Keratinocyte (primary cell): ENCODE measurements around the gene EIF3A. TPM values are rescaled to one million over a fixed set of nuclear protein-coding genes. Genes with fewer than 3 reads are reported as not detected.

Source experiments
- DNase-seq: peaks from one replicate; pipeline ENCODE4 v3.0.0-alpha.2; 2011; ENCODE audit warnings: low read depth, missing footprints, low spot score
- FAIRE-seq: peaks from 2 replicates; lab custom pipeline; 2011; peaks lifted over from hg19 to GRCh38; lab: Jason Lieb, UNC
- H2AFZ ChIP-seq: 2 replicates; pipeline ENCODE4 v1.6.0; 2012; ENCODE audit warnings: low read length, control low read depth, inconsistent platforms; ENCODE audit not compliant: control insufficient read depth
- H3K27ac ChIP-seq: 2 replicates; pipeline ENCODE4 v1.5.1; 2011; ENCODE audit warnings: low read length; ENCODE audit not compliant: control insufficient read depth, insufficient read depth
- H3K27me3 ChIP-seq: 3 replicates; pipeline ENCODE4 v1.6.0; 2011; ENCODE audit warnings: low read length; ENCODE audit not compliant: control insufficient read depth, insufficient read depth; ENCODE audit errors: extremely low read depth
- H3K36me3 ChIP-seq, 2 experiments: 2 replicates in 1 of 2; 3 replicates in 1 of 2; pipeline ENCODE4 v1.5.1; 2011; ENCODE audit warnings: low read length in 2 of 2, mild to moderate bottlenecking in 1 of 2; ENCODE audit not compliant: control insufficient read depth in 2 of 2, insufficient read depth in 2 of 2; ENCODE audit errors: extremely low read depth in 1 of 2
- H3K4me1 ChIP-seq: 3 replicates; pipeline ENCODE4 v1.5.1; 2011; ENCODE audit warnings: low read length; ENCODE audit not compliant: control insufficient read depth, insufficient read depth; ENCODE audit errors: extremely low read depth
- H3K4me2 ChIP-seq: 3 replicates; pipeline ENCODE4 v1.6.0; 2011; ENCODE audit warnings: low read depth, low read length; ENCODE audit not compliant: control insufficient read depth, insufficient read depth; ENCODE audit errors: extremely low read depth
- H3K4me3 ChIP-seq, 3 experiments: fragments of 200-600 bp in 1 of 3; sonication (generic) in 1 of 3; 2 replicates in 2 of 3; 3 replicates in 1 of 3; pipeline ENCODE4 v1.5.1; 2011 to 2016; ENCODE audit warnings: low read length in 3 of 3, mild to moderate bottlenecking in 3 of 3, control low read depth in 2 of 3, inconsistent platforms in 1 of 3, low read depth in 1 of 3, mixed read lengths in 1 of 3, mixed run types in 1 of 3, moderate library complexity in 1 of 3; ENCODE audit not compliant: control insufficient read depth in 2 of 3, insufficient read depth in 2 of 3; ENCODE audit errors: extremely low read depth in 1 of 3
- H3K79me2 ChIP-seq: 2 replicates; pipeline ENCODE4 v1.6.0; 2012; ENCODE audit warnings: low read length; ENCODE audit not compliant: control insufficient read depth, insufficient read depth
- H3K9ac ChIP-seq: 3 replicates; pipeline ENCODE4 v1.6.0; 2011; ENCODE audit warnings: low read length; ENCODE audit not compliant: control insufficient read depth, insufficient read depth; ENCODE audit errors: extremely low read depth
- H3K9me1 ChIP-seq: 3 replicates; pipeline ENCODE4 v1.6.0; 2011; ENCODE audit warnings: low read length; ENCODE audit not compliant: control insufficient read depth, insufficient read depth; ENCODE audit errors: extremely low read depth
- H3K9me3 ChIP-seq: 2 replicates; pipeline ENCODE4 v1.5.1; 2012; ENCODE audit warnings: low read depth, low read length; ENCODE audit not compliant: control insufficient read depth
- H4K20me1 ChIP-seq: 3 replicates; pipeline ENCODE4 v1.6.0; 2011; ENCODE audit warnings: low read length; ENCODE audit not compliant: control insufficient read depth, insufficient read depth; ENCODE audit errors: extremely low read depth
- CTCF ChIP-seq, 3 experiments: IDR thresholded peaks in 1 of 3; conservative IDR thresholded peaks in 1 of 3; optimal IDR thresholded peaks in 1 of 3; 2 replicates in 2 of 3; 3 replicates in 1 of 3; pipeline versions ENCODE3 to v1.5.1; 2011; ENCODE audit warnings: low read length in 3 of 3, mild to moderate bottlenecking in 3 of 3, moderate library complexity in 2 of 3, control low read depth in 1 of 3, inconsistent platforms in 1 of 3; ENCODE audit not compliant: insufficient read depth in 2 of 3; ENCODE audit errors: extremely low read depth in 1 of 3
- EZH2 ChIP-seq: IDR thresholded peaks from one replicate; pipeline ENCODE4 v1.6.1; 2012; ENCODE audit warnings: inconsistent platforms, mild to moderate bottlenecking, low read length, moderate library complexity
- dilution Hi-C: fragments of 300-500 bp; cut with MboI; formaldehyde crosslinking; loops from one replicate; pipeline ENCODE4 v1.7.0; 2020; ENCODE audit warnings: low sequenced_read_pairs; ENCODE audit not compliant: extremely low pct_ligation_motif_present
- polyA plus RNA-seq, 5 experiments: library from polyadenylated mRNA; depleted of rRNA in 3 of 5; stranded (reverse) in 3 of 5; stranded (forward) in 1 of 5; unstranded in 1 of 5; fragments of >200 nt; gene quantifications; 1 replicate in 1 of 5; 2 replicates in 3 of 5; 3 replicates in 1 of 5; pipeline versions ENCODE4 v1.2.1 to v1.2.3, GENCODE V29; 2011 to 2012; ENCODE audit warnings: missing spikeins in 2 of 5, low read depth in 1 of 5, low replicate concordance in 1 of 5

EIF3A gene
- polyA plus RNA-seq, 1 donor (not counting 4 experiments of a cell fraction or from before 2014, with no cell fraction given): 84.4 TPM

DNA sequence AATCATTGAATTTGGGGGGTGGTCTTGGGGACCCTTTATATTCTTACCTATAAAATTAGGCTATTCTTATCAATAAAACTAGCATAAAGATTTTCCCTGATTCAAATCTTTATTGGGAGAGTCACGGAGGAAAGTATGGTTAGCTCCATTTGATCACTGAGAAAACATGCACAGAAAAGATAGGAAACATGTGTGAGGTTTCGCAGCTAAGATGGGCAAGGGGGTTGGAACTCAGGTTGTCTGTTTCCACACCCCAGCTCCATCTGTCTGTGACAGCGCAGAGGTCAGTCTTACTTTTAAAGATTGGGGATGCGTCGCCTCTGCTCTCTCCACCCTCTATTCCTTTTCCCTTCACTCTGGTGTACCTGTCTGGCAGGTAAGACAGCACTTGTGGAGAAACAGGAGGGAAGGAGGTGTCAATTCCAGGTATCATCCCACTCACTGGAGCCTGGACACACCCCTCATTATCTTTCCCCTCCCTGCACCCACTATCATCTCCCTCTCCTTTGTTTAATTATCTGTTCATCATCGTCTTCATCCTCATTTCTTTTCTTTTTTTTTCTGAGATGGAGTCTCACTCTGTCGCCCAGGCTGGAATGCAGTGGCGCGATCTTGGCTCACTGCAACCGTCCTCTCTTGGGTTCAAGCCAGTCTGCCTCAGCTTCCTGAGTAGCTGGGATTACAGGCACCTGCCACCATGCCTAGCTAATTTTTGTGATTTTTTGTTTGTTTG, 20.9 kb upstream of the EIF3A start:
- H3K9me3 ChIP-seq: no peaks in the 10 kb centered on the region
- peak overlapping the region; percentile 39 for H2AFZ ChIP-seq
- peak overlapping the region; percentile 41 for H3K9ac ChIP-seq
- H3K27me3 ChIP-seq: no peaks in the 10 kb centered on the region
- peak overlapping the region; percentile 84 for H3K27ac ChIP-seq
- H3K79me2 ChIP-seq: peaks cover 18% of the 10 kb centered on the region
- no peak for FAIRE-seq
- no peaks in the 10 kb centered on the region for H3K36me3 ChIP-seq
- TF ChIP-seq CTCF (optimal IDR thresholded peaks at IDR 0.05 in 1 of 3, IDR thresholded peaks at IDR 0.05 in 1 of 3, conservative IDR thresholded peaks at IDR 0.05 in 1 of 3; ENCODE audit: extremely low read depth in 1 of 3, insufficient read depth in 2 of 3, low read length in 3 of 3): no peak
- TF ChIP-seq EZH2: no peak
- no peaks in the 10 kb centered on the region for H3K9me1 ChIP-seq
- peak overlapping the region; percentile 80 for H3K4me2 ChIP-seq
- H3K4me3 ChIP-seq: peak overlapping the region in 2 of 3 experiments; percentile 11 to 66
- no peaks in the 10 kb centered on the region for H4K20me1 ChIP-seq
- DNase-seq: no peak
- dilution Hi-C loops: no loop called here
- H3K4me1 ChIP-seq: peaks cover 30% of the 10 kb centered on the region

DNA sequence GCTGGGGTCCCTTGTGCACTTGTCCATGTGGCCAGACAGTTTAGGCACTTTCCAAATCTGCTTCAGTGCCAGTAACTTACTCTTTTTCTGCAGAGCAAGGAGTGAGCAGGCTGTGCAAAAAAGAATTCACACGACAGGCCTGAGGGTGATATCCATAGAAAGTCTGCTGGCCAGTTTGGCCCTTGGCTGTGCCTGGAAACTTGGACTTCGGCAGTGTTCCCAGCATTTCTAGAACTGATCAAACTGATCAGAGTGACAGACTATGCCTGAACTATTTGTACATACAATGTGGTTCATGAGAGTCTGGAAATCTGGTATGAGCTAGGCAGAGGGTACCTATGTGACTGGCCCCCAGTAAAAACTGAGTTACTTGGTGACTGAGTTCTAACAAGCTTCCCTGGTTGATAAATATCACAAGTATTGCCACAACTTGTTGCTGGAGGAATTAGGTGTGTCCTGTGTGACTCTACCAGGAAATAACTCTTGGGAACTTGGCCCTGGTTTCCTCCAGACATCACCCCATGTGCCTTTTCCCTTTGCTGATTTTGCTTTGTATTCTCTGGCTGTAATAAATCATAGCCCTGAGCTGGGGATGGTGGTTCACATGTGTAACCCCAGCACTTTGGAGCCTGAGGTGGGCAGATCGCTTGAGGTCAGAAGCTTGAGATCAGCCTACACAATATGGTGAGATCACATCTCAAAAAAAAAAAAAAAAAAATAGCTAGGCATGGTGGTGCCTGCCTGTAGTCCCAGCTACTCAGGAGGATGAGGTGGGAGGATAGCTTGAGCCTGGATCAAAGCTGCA, 20.0 kb upstream of the EIF3A start:
- peak overlapping the region; percentile 41 for H3K9ac ChIP-seq
- peak overlapping the region; percentile 65 for H2AFZ ChIP-seq
- FAIRE-seq (peak; percentile 87), DNase-seq (no peak)
- no peaks in the 10 kb centered on the region for H3K27me3 ChIP-seq
- peak overlapping the region; percentile 84 for H3K27ac ChIP-seq
- H3K9me1 ChIP-seq: no peaks in the 10 kb centered on the region
- H3K4me1 ChIP-seq: peaks cover 30% of the 10 kb centered on the region
- H4K20me1 ChIP-seq: no peaks in the 10 kb centered on the region
- no peaks in the 10 kb centered on the region for H3K9me3 ChIP-seq
- dilution Hi-C loops: no loop called here
- peaks cover 12% of the 10 kb centered on the region for H3K79me2 ChIP-seq
- no peak for TF ChIP-seq CTCF (optimal IDR thresholded peaks at IDR 0.05 in 1 of 3, IDR thresholded peaks at IDR 0.05 in 1 of 3, conservative IDR thresholded peaks at IDR 0.05 in 1 of 3; ENCODE audit: extremely low read depth in 1 of 3, insufficient read depth in 2 of 3, low read length in 3 of 3)
- TF ChIP-seq EZH2: no peak
- H3K4me2 ChIP-seq: peak overlapping the region; percentile 80
- peak overlapping the region in 2 of 3 experiments; percentile 0 to 66 for H3K4me3 ChIP-seq
- no peaks in the 10 kb centered on the region for H3K36me3 ChIP-seq
